Transverse colon (tissue), 4 donors: ENCODE results near the gene SLX4IP.

ENCODE experiments used
- EP300 ChIP-seq: sonication (generic); formaldehyde crosslinking; IDR thresholded peaks from one replicate; pipeline ENCODE4 v1.6.1; 2017; ENCODE audit warnings: antibody characterized with exemption, low read depth
- POLR2A ChIP-seq: fragments of 450-650 bp; IDR thresholded peaks from one replicate; pipeline ENCODE4 v1.6.1; 2016; ENCODE audit warnings: antibody characterized with exemption, mild to moderate bottlenecking, moderate library complexity
- POLR2AphosphoS5 ChIP-seq, 3 donors: sonication (generic); formaldehyde crosslinking; IDR thresholded peaks; one replicate each; pipeline ENCODE4 v1.6.1; 2016; ENCODE audit warnings: antibody characterized with exemption in 3 of 3
- TF ChIP-seq, protein P1 (sequence below), 5 experiments: fragments of 200-600 bp in 3 of 5; fragments of 450-650 bp in 2 of 5; sonication (generic) in 3 of 5; IDR thresholded peaks; 1 replicate in 2 of 5; 2 replicates in 3 of 5; pipeline ENCODE4 v1.5.1; 2016 to 2017; ENCODE audit warnings: antibody characterized with exemption in 5 of 5, inconsistent platforms in 3 of 5, mild to moderate bottlenecking in 2 of 5, moderate library complexity in 1 of 5

DNA sequence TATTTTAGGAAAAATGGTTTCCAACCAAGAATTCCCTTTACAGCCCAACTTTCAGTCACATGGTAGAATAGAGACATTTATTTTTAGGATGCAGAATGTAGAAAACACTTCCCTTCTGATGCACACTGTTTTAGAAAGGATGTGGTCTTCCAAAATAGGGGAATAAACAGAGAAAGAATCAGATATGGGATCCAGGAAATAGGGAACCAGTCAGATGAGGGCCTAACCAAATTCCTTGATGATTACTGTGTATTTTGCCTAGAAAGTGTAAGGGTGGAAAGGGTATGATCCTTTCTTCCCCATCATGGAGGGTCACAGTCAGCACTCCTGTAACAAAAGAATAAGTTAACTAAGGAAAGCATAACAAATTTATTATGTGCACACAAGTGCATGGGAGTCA, 27.4 kb downstream of the SLX4IP start:
- TF ChIP-seq POLR2A (no peak), EP300 (no peak), POLR2AphosphoS5 (IDR thresholded peaks at IDR 0.05) (no peak)
- TF ChIP-seq, protein P1, sequence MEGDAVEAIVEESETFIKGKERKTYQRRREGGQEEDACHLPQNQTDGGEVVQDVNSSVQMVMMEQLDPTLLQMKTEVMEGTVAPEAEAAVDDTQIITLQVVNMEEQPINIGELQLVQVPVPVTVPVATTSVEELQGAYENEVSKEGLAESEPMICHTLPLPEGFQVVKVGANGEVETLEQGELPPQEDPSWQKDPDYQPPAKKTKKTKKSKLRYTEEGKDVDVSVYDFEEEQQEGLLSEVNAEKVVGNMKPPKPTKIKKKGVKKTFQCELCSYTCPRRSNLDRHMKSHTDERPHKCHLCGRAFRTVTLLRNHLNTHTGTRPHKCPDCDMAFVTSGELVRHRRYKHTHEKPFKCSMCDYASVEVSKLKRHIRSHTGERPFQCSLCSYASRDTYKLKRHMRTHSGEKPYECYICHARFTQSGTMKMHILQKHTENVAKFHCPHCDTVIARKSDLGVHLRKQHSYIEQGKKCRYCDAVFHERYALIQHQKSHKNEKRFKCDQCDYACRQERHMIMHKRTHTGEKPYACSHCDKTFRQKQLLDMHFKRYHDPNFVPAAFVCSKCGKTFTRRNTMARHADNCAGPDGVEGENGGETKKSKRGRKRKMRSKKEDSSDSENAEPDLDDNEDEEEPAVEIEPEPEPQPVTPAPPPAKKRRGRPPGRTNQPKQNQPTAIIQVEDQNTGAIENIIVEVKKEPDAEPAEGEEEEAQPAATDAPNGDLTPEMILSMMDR (IDR thresholded peaks at IDR 0.05): no peak
